WTC11 (cell line): Measurements from ENCODE around the gene CASP3. TPM values are rescaled to one million over a fixed set of nuclear protein-coding genes. Genes with fewer than 3 reads are reported as not detected.

Source experiments
- ATAC-seq: fragments of 200-7000 bp; cut with Tn5 transposase; 2 replicates; pipeline ENCODE4 v1.10.0; 2021; ENCODE audit warnings: mild to moderate bottlenecking, moderate library complexity
- CTCF ChIA-PET: fragments of 300-600 bp; sonication (Branson Sonifier 250); formaldehyde crosslinking; loops from one replicate; lab custom pipeline; 2021; ENCODE audit warnings: antibody characterized with exemption; lab: Charles Lee
- POLR2A ChIA-PET: fragments of 350-600 bp; sonication (Branson Sonifier 250); formaldehyde crosslinking; loops from one replicate; lab custom pipeline; 2021; ENCODE audit warnings: antibody characterized with exemption; lab: Charles Lee
- DNase-seq: peaks from one replicate; pipeline ENCODE4 v3.0.0; 2021; ENCODE audit warnings: low spot score
- H3K27ac Mint-ChIP-seq: 2 replicates; pipeline ENCODE4 v1.8.0; 2021; ENCODE audit warnings: mixed read lengths
- H3K27me3 Mint-ChIP-seq: 2 replicates; pipeline ENCODE4 v1.8.0; 2021; ENCODE audit warnings: low read depth, mild to moderate bottlenecking, moderate library complexity, mixed read lengths
- H3K36me3 Mint-ChIP-seq: 2 replicates; pipeline ENCODE4 v1.8.0; 2021; ENCODE audit warnings: mixed read lengths
- H3K4me1 Mint-ChIP-seq: 2 replicates; pipeline ENCODE4 v1.8.0; 2022; ENCODE audit warnings: mixed read lengths
- H3K4me3 Mint-ChIP-seq: 2 replicates; pipeline ENCODE4 v1.8.0; 2021; ENCODE audit warnings: mild to moderate bottlenecking, moderate library complexity, mixed read lengths
- H3K9me3 Mint-ChIP-seq: 2 replicates; pipeline ENCODE4 v1.8.0; 2021; ENCODE audit warnings: mixed read lengths
- ARID4B ChIP-seq: sonication (generic); formaldehyde crosslinking; IDR thresholded peaks from 2 replicates; pipeline ENCODE4 v1.8.0; 2023; ENCODE audit warnings: missing genetic modification reagents, mild to moderate bottlenecking, borderline replicate concordance
- ATF1 ChIP-seq: sonication (generic); formaldehyde crosslinking; IDR thresholded peaks from 2 replicates; pipeline ENCODE4 v1.8.1; 2023; ENCODE audit warnings: mild to moderate bottlenecking, moderate library complexity, missing genetic modification reagents
- CDX4 ChIP-seq: fragments of 250-450 bp; sonication (Bioruptor Pico); IDR thresholded peaks from 2 replicates; pipeline ENCODE4 v1.9.0; 2021; ENCODE audit warnings: moderate library complexity, mild to moderate bottlenecking, inconsistent platforms, borderline replicate concordance
- FOXJ3 ChIP-seq: sonication (generic); formaldehyde crosslinking; IDR thresholded peaks from 2 replicates; pipeline ENCODE4 v1.9.0; 2021; ENCODE audit warnings: missing genetic modification reagents, mild to moderate bottlenecking, borderline replicate concordance
- MAX ChIP-seq: sonication (generic); formaldehyde crosslinking; IDR thresholded peaks from 2 replicates; pipeline ENCODE4 v1.8.0; 2022; ENCODE audit warnings: mild to moderate bottlenecking, missing genetic modification reagents
- NFYB ChIP-seq: sonication (generic); formaldehyde crosslinking; conservative IDR thresholded peaks from 2 replicates; pipeline ENCODE4 v1.8.0; 2022; ENCODE audit warnings: low read depth, missing genetic modification reagents
- NR2C2 ChIP-seq: sonication (generic); formaldehyde crosslinking; IDR thresholded peaks from 2 replicates; pipeline ENCODE4 v1.8.0; 2022; ENCODE audit warnings: mild to moderate bottlenecking, missing genetic modification reagents
- RELA ChIP-seq: sonication (generic); formaldehyde crosslinking; IDR thresholded peaks from 2 replicates; pipeline ENCODE4 v1.8.1; 2022; ENCODE audit warnings: missing genetic modification reagents, mild to moderate bottlenecking, borderline replicate concordance
- ZBTB21 ChIP-seq: sonication (generic); formaldehyde crosslinking; IDR thresholded peaks from 2 replicates; pipeline ENCODE4 v1.8.1; 2023; ENCODE audit warnings: mild to moderate bottlenecking, missing genetic modification reagents, borderline replicate concordance
- ZMAT4 ChIP-seq: fragments of 250-450 bp; sonication (Bioruptor Pico); IDR thresholded peaks from 2 replicates; pipeline ENCODE4 v1.9.0; 2021; ENCODE audit warnings: mild to moderate bottlenecking
- ZNF232 ChIP-seq: sonication (generic); formaldehyde crosslinking; IDR thresholded peaks from 2 replicates; pipeline ENCODE4 v1.8.0; 2022; ENCODE audit warnings: mild to moderate bottlenecking, missing genetic modification reagents
- ZNF396 ChIP-seq: fragments of 250-450 bp; sonication (Bioruptor Pico); IDR thresholded peaks from 2 replicates; pipeline ENCODE4 v1.8.0; 2021; ENCODE audit warnings: mild to moderate bottlenecking, moderate library complexity, borderline replicate concordance
- ZNF416 ChIP-seq: fragments of 250-450 bp; sonication (Bioruptor Pico); IDR thresholded peaks from 2 replicates; pipeline ENCODE4 v1.9.0; 2021; ENCODE audit warnings: mild to moderate bottlenecking, inconsistent platforms
- total RNA-seq: library from RNA; stranded (reverse); gene quantifications from 3 replicates; pipeline ENCODE4 v1.2.3, GENCODE V29; 2021
- TF ChIP-seq, protein P1 (sequence below): sonication (generic); formaldehyde crosslinking; IDR thresholded peaks from 2 replicates; pipeline ENCODE4 v1.8.1; 2022; ENCODE audit warnings: low read depth, mild to moderate bottlenecking, moderate library complexity, missing genetic modification reagents, borderline replicate concordance
- TF ChIP-seq, protein P2 (sequence below): fragments of 250-450 bp; sonication (Bioruptor Pico); IDR thresholded peaks from 2 replicates; pipeline ENCODE4 v2.1.2; 2022; ENCODE audit warnings: mild to moderate bottlenecking, moderate library complexity
- TF ChIP-seq, protein P3 (sequence below): fragments of 250-450 bp; sonication (Bioruptor Pico); IDR thresholded peaks from 2 replicates; pipeline ENCODE4 v1.9.0; 2021; ENCODE audit warnings: mild to moderate bottlenecking, borderline replicate concordance

CASP3 gene
- total RNA-seq, 1 experiment from 2014 or later, result 78.9 TPM

DNA sequence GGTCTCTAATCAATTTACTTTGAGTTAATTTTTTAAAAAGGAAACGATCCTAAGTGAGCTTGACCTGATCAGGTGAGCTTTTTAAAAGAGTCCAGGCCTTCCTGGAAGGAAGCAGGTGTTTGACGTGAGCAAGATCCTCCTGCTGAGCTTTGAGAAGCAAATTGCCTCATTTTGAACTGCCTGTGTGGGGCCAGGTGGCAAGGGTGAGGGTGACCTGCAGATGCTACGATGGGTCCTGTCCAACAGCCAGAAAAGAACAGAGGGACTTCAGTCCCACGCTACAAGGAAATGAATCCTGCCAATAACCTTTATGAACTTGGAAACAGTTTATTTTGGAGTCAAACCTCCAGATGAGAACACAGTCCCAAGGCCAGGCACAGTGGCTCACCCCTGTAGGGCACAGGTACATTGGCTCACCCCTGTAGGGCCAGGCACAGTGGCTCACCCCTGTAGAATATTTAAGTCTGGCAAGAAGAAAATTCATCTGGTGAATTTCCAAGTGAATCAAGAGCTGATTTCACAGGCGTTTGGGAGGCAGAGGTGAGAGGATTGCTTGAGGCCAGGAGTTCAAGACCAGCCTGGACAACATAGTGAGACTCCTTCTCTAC lies 58.1 kb downstream of the CASP3 start (continued):
- TF ChIP-seq ZMAT4, result no peak
- no peak for TF ChIP-seq ZNF416 (CRISPR knock-in tag)
- TF ChIP-seq RELA, result no peak
- no peak for TF ChIP-seq CDX4 (CRISPR knock-in tag)

DNA sequence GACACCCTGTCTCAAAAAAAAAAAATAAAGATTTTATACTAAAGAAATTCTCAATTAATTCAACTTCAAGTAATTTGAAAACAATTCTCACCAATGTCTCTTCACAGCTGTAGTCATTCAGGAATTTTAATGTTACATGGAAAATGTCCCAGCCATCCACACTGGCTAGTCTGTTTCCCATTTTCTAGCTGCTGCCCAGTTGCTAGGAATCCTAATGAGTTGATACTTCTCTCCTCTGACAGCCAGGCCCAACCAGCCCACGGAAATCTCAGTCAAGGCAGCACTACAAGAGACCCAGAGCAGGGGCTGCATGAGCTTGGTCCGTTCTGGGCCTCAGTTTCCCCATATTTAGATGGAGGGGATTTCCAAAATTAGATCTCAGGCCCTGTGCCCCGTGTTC lies 59.1 kb downstream of the CASP3 start:
- no peak for DNase-seq
- Mint-ChIP-seq H3K4me3 (no peak overlapping the region), H3K27me3 (no peaks in the 10 kb centered on the region), H3K36me3 (peaks cover 5% of the 10 kb centered on the region; the same call in 1 of the 2 replicates), H3K9me3 (peaks cover 11% of the 10 kb centered on the region), H3K4me1 (peaks cover 5% of the 10 kb centered on the region; the same call in 1 of the 2 replicates), H3K27ac (no peak overlapping the region)
- no peak for TF ChIP-seq NFYB (CRISPR knock-in tag)
- TF ChIP-seq, protein P1, sequence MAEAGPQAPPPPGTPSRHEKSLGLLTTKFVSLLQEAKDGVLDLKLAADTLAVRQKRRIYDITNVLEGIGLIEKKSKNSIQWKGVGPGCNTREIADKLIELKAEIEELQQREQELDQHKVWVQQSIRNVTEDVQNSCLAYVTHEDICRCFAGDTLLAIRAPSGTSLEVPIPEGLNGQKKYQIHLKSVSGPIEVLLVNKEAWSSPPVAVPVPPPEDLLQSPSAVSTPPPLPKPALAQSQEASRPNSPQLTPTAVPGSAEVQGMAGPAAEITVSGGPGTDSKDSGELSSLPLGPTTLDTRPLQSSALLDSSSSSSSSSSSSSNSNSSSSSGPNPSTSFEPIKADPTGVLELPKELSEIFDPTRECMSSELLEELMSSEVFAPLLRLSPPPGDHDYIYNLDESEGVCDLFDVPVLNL (CRISPR knock-in tag), result no peak
- no peak for ATAC-seq
- POLR2A ChIA-PET, result no interaction called here
- CTCF ChIA-PET, result no interaction called here

GRCh38 chr4:184588893-184589292 lies 60.4 kb downstream of the CASP3 start:
- H3K4me3 Mint-ChIP-seq, result no peak overlapping the region
- peaks cover 8% of the 10 kb centered on the region for H3K9me3 Mint-ChIP-seq
- H3K36me3 Mint-ChIP-seq, result peaks cover 5% of the 10 kb centered on the region; the same call in 1 of the 2 replicates
- no peaks in the 10 kb centered on the region for H3K27me3 Mint-ChIP-seq
- ChIA-PET CTCF (no interaction called here), POLR2A (no interaction called here)
- H3K4me1 Mint-ChIP-seq, result peaks cover 5% of the 10 kb centered on the region; the same call in 1 of the 2 replicates
- TF ChIP-seq ZNF416 (CRISPR knock-in tag) (no peak), FOXJ3 (CRISPR knock-in tag) (no peak), ZNF396 (CRISPR knock-in tag) (no peak), NR2C2 (CRISPR knock-in tag) (no peak), ZBTB21 (CRISPR knock-in tag) (no peak), MAX (CRISPR knock-in tag) (no peak), ZNF232 (CRISPR knock-in tag) (no peak)
- TF ChIP-seq, protein P2, sequence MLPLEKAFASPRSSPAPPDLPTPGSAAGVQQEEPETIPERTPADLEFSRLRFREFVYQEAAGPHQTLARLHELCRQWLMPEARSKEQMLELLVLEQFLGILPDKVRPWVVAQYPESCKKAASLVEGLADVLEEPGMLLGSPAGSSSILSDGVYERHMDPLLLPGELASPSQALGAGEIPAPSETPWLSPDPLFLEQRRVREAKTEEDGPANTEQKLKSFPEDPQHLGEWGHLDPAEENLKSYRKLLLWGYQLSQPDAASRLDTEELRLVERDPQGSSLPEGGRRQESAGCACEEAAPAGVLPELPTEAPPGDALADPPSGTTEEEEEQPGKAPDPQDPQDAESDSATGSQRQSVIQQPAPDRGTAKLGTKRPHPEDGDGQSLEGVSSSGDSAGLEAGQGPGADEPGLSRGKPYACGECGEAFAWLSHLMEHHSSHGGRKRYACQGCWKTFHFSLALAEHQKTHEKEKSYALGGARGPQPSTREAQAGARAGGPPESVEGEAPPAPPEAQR (CRISPR knock-in tag), result no peak
- no peak overlapping the region for H3K27ac Mint-ChIP-seq
- DNase-seq (no peak), ATAC-seq (no peak)

- peaks cover 5% of the 10 kb centered on the region; the same call in 1 of the 2 replicates for H3K4me1 Mint-ChIP-seq
- no peaks in the 10 kb centered on the region for H3K27me3 Mint-ChIP-seq
- H3K4me3 Mint-ChIP-seq, result no peak overlapping the region
- H3K9me3 Mint-ChIP-seq, result peaks cover 8% of the 10 kb centered on the region
- H3K27ac Mint-ChIP-seq, result no peak overlapping the region
- CTCF ChIA-PET, result no interaction called here
- POLR2A ChIA-PET, result no interaction called here
- ATAC-seq, result no peak
- DNase-seq, result no peak
- peaks cover 5% of the 10 kb centered on the region; the same call in 1 of the 2 replicates for H3K36me3 Mint-ChIP-seq
- no peak for TF ChIP-seq ARID4B (CRISPR knock-in tag)
- TF ChIP-seq ZNF396 (CRISPR knock-in tag), result no peak
- no peak for TF ChIP-seq ATF1 (CRISPR knock-in tag)
- TF ChIP-seq ZNF416 (CRISPR knock-in tag), result no peak
- TF ChIP-seq, protein P3, sequence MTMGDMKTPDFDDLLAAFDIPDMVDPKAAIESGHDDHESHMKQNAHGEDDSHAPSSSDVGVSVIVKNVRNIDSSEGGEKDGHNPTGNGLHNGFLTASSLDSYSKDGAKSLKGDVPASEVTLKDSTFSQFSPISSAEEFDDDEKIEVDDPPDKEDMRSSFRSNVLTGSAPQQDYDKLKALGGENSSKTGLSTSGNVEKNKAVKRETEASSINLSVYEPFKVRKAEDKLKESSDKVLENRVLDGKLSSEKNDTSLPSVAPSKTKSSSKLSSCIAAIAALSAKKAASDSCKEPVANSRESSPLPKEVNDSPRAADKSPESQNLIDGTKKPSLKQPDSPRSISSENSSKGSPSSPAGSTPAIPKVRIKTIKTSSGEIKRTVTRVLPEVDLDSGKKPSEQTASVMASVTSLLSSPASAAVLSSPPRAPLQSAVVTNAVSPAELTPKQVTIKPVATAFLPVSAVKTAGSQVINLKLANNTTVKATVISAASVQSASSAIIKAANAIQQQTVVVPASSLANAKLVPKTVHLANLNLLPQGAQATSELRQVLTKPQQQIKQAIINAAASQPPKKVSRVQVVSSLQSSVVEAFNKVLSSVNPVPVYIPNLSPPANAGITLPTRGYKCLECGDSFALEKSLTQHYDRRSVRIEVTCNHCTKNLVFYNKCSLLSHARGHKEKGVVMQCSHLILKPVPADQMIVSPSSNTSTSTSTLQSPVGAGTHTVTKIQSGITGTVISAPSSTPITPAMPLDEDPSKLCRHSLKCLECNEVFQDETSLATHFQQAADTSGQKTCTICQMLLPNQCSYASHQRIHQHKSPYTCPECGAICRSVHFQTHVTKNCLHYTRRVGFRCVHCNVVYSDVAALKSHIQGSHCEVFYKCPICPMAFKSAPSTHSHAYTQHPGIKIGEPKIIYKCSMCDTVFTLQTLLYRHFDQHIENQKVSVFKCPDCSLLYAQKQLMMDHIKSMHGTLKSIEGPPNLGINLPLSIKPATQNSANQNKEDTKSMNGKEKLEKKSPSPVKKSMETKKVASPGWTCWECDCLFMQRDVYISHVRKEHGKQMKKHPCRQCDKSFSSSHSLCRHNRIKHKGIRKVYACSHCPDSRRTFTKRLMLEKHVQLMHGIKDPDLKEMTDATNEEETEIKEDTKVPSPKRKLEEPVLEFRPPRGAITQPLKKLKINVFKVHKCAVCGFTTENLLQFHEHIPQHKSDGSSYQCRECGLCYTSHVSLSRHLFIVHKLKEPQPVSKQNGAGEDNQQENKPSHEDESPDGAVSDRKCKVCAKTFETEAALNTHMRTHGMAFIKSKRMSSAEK (CRISPR knock-in tag), result no peak
Observed at GRCh38 chr4:184587701-184588100, 61.5 kb downstream of the CASP3 start.
